Loucy (cell line): ENCODE results near the gene FGFR3.
A peak's percentile ranks its signal among the peaks of the same experiment; 100 is the strongest.

ENCODE experiments used
- H2AFZ ChIP-seq: fragments of 200-600 bp; sonication (generic); 2 replicates; pipeline ENCODE4 v1.6.0; 2016; ENCODE audit warnings: antibody characterized with exemption, mild to moderate bottlenecking, low read length, moderate library complexity
- H3F3A ChIP-seq: fragments of 200-600 bp; 2 replicates; pipeline ENCODE4 v1.6.0; 2016; ENCODE audit warnings: antibody characterized with exemption, low read depth, mild to moderate bottlenecking
- H3K27me3 ChIP-seq: fragments of 200-600 bp; sonication (generic); 2 replicates; pipeline ENCODE4 v1.6.1; 2014; ENCODE audit warnings: low read length, mild to moderate bottlenecking; ENCODE audit not compliant: insufficient read depth, poor library complexity, severe bottlenecking
- H3K36me3 ChIP-seq: fragments of 200-600 bp; sonication (generic); 2 replicates; pipeline ENCODE4 v1.6.1; 2016; ENCODE audit warnings: low read length; ENCODE audit not compliant: insufficient read depth
- H3K4me1 ChIP-seq: fragments of 200-600 bp; sonication (generic); 2 replicates; pipeline ENCODE4 v1.5.1; 2014; ENCODE audit warnings: low read length, mild to moderate bottlenecking; ENCODE audit not compliant: insufficient read depth, poor library complexity, severe bottlenecking
- H3K4me2 ChIP-seq: fragments of 200-600 bp; sonication (generic); 2 replicates; pipeline ENCODE4 v1.6.0; 2014; ENCODE audit warnings: antibody characterized with exemption, low read length, low read depth, mild to moderate bottlenecking; ENCODE audit not compliant: poor library complexity, severe bottlenecking
- H3K4me3 ChIP-seq: fragments of 200-600 bp; sonication (generic); 2 replicates; pipeline ENCODE4 v1.5.1; 2014; ENCODE audit warnings: low read length, mild to moderate bottlenecking, mixed read lengths; ENCODE audit not compliant: poor library complexity, severe bottlenecking
- H3K79me2 ChIP-seq: fragments of 200-600 bp; sonication (generic); 2 replicates; pipeline ENCODE4 v1.6.1; 2014; ENCODE audit warnings: low read length; ENCODE audit not compliant: insufficient read depth
- H3K9ac ChIP-seq: fragments of 200-600 bp; sonication (generic); 2 replicates; pipeline ENCODE4 v1.6.0; 2014; ENCODE audit warnings: mild to moderate bottlenecking, low read depth, low read length, moderate library complexity; ENCODE audit not compliant: poor library complexity, severe bottlenecking
- H3K9me2 ChIP-seq: fragments of 200-600 bp; sonication (generic); replicated peaks from 2 replicates; pipeline ENCODE4 v1.6.1; 2016; ENCODE audit warnings: low read depth, low read length, mixed read lengths
- H3K9me3 ChIP-seq: fragments of 200-600 bp; sonication (generic); 2 replicates; pipeline ENCODE4 v1.6.1; 2014; ENCODE audit warnings: mild to moderate bottlenecking, antibody characterized with exemption, low read length, low read depth; ENCODE audit not compliant: insufficient read depth
- H4K20me1 ChIP-seq: fragments of 200-600 bp; sonication (generic); 2 replicates; pipeline ENCODE4 v1.6.0; 2014; ENCODE audit warnings: antibody characterized with exemption, low read length, mild to moderate bottlenecking; ENCODE audit not compliant: insufficient read depth, poor library complexity, severe bottlenecking
- CTCF ChIP-seq: fragments of 200-600 bp; sonication (generic); conservative IDR thresholded peaks from 2 replicates; pipeline ENCODE4 v1.5.1; 2014; ENCODE audit warnings: mild to moderate bottlenecking, antibody characterized with exemption, low read length
- EZH2phosphoT487 ChIP-seq: fragments of 200-600 bp; IDR thresholded peaks from 2 replicates; pipeline ENCODE4 v1.6.1; 2018; ENCODE audit warnings: antibody characterized with exemption, mild to moderate bottlenecking, moderate library complexity, borderline replicate concordance

FGFR3 gene

GRCh38 chr4:1792832-1793495 lies at the start of gene FGFR3:
Gene FGFR3 (plus strand): TSS chr4:1793293. CDS start chr4:1793935, 642 bp downstream.
- Histone ChIP-seq H3K27me3 (no peaks in the 10 kb centered on the region), H3K9ac (no peak within 1 kb of the TSS), H3K4me1 (no peaks in the 10 kb centered on the region), H3K36me3 (no peaks in the 10 kb centered on the region), H3K79me2 (no peaks in the 10 kb centered on the region), H3K4me3 (peak within 1 kb of the TSS; percentile 59), H3F3A (no peaks in the 10 kb centered on the region), H3K9me2 (no peaks in the 10 kb centered on the region), H4K20me1 (no peaks in the 10 kb centered on the region), H3K4me2 (no peak within 1 kb of the TSS), H2AFZ (peak within 1 kb of the TSS; percentile 60; the same call in 1 of the 2 replicates), H3K9me3 (no peaks in the 10 kb centered on the region)
- TF ChIP-seq EZH2phosphoT487 (no peak), CTCF (no peak)

- no peak overlapping the region for H2AFZ ChIP-seq
- H3K4me1 ChIP-seq: peaks cover 3% of the 10 kb centered on the region
- no peak overlapping the region for H3K4me2 ChIP-seq
- H3K9ac ChIP-seq: no peak overlapping the region
- H3K9me3 ChIP-seq: no peaks in the 10 kb centered on the region; the same call in 1 of the 2 replicates
- no peaks in the 10 kb centered on the region for H3K27me3 ChIP-seq
- H3K36me3 ChIP-seq: peaks cover 51% of the 10 kb centered on the region; the same call in 1 of the 2 replicates
- H4K20me1 ChIP-seq: no peaks in the 10 kb centered on the region
- H3K79me2 ChIP-seq: no peaks in the 10 kb centered on the region
- H3K9me2 ChIP-seq: no peaks in the 10 kb centered on the region
- TF ChIP-seq EZH2phosphoT487 (no peak), CTCF (no peak)
- H3F3A ChIP-seq: no peaks in the 10 kb centered on the region
- no peak overlapping the region for H3K4me3 ChIP-seq
Measured at GRCh38 chr4:1743551-1743950, 49.5 kb upstream of the FGFR3 start.

- no peaks in the 10 kb centered on the region for H3F3A ChIP-seq
- peaks cover 46% of the 10 kb centered on the region; the same call in 1 of the 2 replicates for H3K36me3 ChIP-seq
- no peaks in the 10 kb centered on the region for H3K9me2 ChIP-seq
- H4K20me1 ChIP-seq: no peaks in the 10 kb centered on the region
- H3K4me1 ChIP-seq: peaks cover 4% of the 10 kb centered on the region
- H3K4me2 ChIP-seq: no peak overlapping the region
- no peak overlapping the region for H2AFZ ChIP-seq
- H3K9me3 ChIP-seq: no peaks in the 10 kb centered on the region
- TF ChIP-seq CTCF (no peak), EZH2phosphoT487 (no peak)
- no peaks in the 10 kb centered on the region for H3K27me3 ChIP-seq
- H3K9ac ChIP-seq: no peak overlapping the region
- H3K4me3 ChIP-seq: no peak overlapping the region
- H3K79me2 ChIP-seq: no peaks in the 10 kb centered on the region
Measured at GRCh38 chr4:1743975-1744374, 49.1 kb upstream of the FGFR3 start.
